Stimulated activated memory B cell treated with anti-CD40 and anti-IgM and Interleukin-4, amounts not matched to agents 10 μg/mL and 1 μg/mL and 100 μg/mL, for 72 hours (primary cell): ENCODE measurements around the gene PTPA.
A peak's percentile ranks its signal among the peaks of the same experiment; 100 is the strongest.

Experiments
- ATAC-seq: fragments of 150-1000 bp; cut with Tn5 transposase; 2 replicates; pipeline ENCODE4 v1.10.0; 2021
- H3K27ac Mint-ChIP-seq: one replicate; pipeline ENCODE4 v1.8.0; 2022; ENCODE audit warnings: mild to moderate bottlenecking, mixed read lengths
- H3K27me3 Mint-ChIP-seq: one replicate; pipeline ENCODE4 v1.8.0; 2022; ENCODE audit warnings: mixed read lengths
- H3K36me3 Mint-ChIP-seq: one replicate; pipeline ENCODE4 v1.8.0; 2022; ENCODE audit warnings: mixed read lengths
- H3K4me1 Mint-ChIP-seq: one replicate; pipeline ENCODE4 v1.8.0; 2022; ENCODE audit warnings: mixed read lengths
- H3K4me3 Mint-ChIP-seq: one replicate; pipeline ENCODE4 v1.8.0; 2022; ENCODE audit warnings: mild to moderate bottlenecking, moderate library complexity, mixed read lengths
- H3K9me3 Mint-ChIP-seq: one replicate; pipeline ENCODE4 v1.8.0; 2022; ENCODE audit warnings: mixed read lengths

The PTPA gene

GRCh38 chr9:129136446-129137035 lies 25.3 kb downstream of the PTPA start:
- no peak overlapping the region for H3K4me3 Mint-ChIP-seq
- peaks cover 31% of the 10 kb centered on the region for H3K36me3 Mint-ChIP-seq
- no peaks in the 10 kb centered on the region for H3K9me3 Mint-ChIP-seq
- peaks cover 34% of the 10 kb centered on the region for H3K4me1 Mint-ChIP-seq
- H3K27me3 Mint-ChIP-seq, result no peaks in the 10 kb centered on the region
- no peak overlapping the region for H3K27ac Mint-ChIP-seq
- ATAC-seq, result no peak

DNA sequence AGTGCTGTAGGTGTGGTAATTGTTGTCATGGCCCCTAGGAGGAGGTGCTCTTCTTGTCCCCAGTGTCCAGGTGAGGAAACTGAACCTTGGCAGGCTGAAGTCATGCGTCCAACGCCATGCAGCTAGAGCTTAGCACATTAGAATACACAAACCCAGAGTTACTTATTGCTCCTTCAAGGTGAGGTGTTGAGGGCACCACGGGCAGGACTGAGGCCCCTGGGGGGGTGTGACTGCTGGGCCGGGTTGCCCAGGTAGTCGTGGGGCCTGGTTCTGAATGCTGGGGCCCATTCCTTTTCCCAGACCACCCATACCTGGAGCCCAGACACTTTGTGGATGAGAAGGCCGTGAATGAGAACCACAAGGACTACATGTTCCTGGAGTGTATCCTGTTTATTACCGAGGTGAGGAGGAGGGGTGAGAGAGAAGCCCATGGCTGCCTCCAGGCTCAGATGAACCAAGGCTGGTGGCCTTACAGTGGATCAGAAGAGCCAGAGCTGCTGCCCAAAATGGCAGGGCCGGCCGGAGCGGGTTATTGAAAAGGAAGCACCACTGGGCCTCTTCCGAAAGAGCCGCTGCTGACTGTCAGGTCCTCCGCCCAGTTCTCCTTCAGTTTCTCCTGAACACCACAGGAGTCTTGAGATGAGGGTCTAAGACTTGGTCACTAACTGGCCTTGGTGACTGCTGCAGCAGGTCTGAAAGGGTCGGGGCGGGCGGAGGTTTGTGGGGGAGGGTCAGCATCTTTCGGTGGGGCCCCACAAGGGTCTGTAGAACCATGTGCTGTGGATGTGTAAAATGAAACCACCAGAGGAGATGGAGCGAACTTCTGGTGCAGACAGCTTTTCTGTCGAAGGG lies 26.3 kb downstream of the PTPA start:
- no peak for ATAC-seq
- Mint-ChIP-seq H3K36me3 (peaks cover 31% of the 10 kb centered on the region), H3K9me3 (no peaks in the 10 kb centered on the region), H3K4me3 (no peak overlapping the region), H3K27me3 (no peaks in the 10 kb centered on the region), H3K27ac (no peak overlapping the region), H3K4me1 (peaks cover 38% of the 10 kb centered on the region)

DNA sequence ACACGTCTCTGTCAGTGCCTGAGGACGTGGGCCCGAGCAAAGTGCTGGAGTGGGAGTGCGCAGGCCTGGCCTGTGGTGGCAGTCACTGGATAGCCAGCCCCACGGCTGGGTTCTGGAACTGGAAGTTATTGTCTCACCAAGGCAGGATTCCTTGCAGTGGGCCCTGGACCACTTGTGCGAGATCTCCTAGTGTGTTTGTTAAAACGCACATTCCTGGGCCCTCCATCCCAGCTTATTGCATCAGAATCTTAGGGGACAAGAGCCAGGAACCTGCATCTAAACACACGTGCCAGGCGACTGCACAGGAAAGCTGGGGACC lies 26.9 kb downstream of the PTPA start:
- no peaks in the 10 kb centered on the region for H3K9me3 Mint-ChIP-seq
- H3K4me1 Mint-ChIP-seq, result peaks cover 44% of the 10 kb centered on the region
- ATAC-seq, result no peak
- H3K27ac Mint-ChIP-seq, result no peak overlapping the region
- no peak overlapping the region for H3K4me3 Mint-ChIP-seq
- no peaks in the 10 kb centered on the region for H3K27me3 Mint-ChIP-seq
- peaks cover 31% of the 10 kb centered on the region for H3K36me3 Mint-ChIP-seq

DNA sequence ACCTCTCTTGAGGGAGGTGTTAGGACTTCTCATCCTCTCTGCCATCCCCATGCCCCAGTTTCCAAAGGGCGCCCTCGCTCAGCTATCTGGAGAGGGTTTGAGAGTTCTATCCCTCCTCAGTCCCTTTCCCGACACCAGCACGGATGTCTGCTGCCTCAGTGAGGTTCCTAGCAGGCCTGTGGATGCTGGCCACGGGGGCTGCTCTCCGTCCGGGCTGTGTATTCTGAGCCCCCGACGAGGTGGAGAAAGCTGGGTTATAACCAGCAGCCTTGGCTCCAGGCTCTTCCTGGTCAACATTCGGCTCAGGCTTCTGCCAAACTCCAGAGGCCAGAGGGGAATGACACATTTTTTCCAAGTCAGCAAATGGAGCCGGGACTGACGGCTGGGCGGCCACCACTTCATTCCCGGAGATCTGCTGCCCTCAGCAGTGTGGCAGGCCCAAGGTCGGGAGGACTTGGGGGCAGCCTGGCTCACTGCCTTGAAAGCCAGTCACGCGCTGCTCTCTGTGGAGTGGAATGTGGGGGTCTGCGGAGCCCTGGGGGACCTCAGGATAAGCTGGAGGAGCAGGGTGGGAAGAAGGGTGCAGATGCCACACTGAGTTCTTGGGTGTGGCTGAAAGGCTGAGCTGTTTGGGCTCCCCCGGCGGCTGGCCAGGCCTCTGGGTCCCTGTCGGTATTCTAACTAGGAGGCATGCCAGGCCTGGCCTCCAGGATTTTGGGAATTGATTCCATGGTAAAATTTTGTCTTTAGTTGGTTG lies 27.4 kb downstream of the PTPA start:
- Mint-ChIP-seq H3K27me3 (no peaks in the 10 kb centered on the region), H3K4me3 (no peak overlapping the region), H3K9me3 (no peaks in the 10 kb centered on the region), H3K27ac (peak overlapping the region; percentile 99), H3K36me3 (peaks cover 28% of the 10 kb centered on the region), H3K4me1 (peaks cover 50% of the 10 kb centered on the region)
- no peak for ATAC-seq

- Mint-ChIP-seq H3K27ac (peak overlapping the region; percentile 99), H3K27me3 (no peaks in the 10 kb centered on the region), H3K4me3 (peak overlapping the region; percentile 89), H3K4me1 (peaks cover 56% of the 10 kb centered on the region), H3K36me3 (peaks cover 31% of the 10 kb centered on the region), H3K9me3 (no peaks in the 10 kb centered on the region)
- peak; percentile 75 for ATAC-seq
These were observed 28.2 kb downstream of the PTPA start for GRCh38 chr9:129139233-129139992.

DNA sequence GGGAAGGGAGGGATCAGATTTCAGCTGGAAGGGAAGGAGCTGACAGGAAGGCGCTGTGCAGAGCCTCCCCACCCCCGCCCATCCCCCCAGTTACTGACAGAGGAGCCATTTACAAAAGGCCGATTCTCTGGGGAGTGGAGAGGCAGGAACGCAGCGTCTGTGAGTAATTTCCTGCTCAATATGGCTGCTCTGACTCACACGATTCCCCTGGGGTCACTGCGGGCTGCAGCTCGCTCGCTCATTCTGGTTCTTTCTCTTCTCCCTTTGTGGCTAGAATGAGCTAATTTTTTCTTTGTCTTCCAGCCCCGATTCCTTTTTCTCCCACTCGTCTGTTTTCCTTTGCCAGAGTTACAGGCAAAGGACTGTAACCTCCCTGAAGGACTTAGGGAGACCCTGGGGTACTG lies 28.8 kb downstream of the PTPA start:
- peak overlapping the region; percentile 89 for H3K4me3 Mint-ChIP-seq
- H3K27me3 Mint-ChIP-seq, result no peaks in the 10 kb centered on the region
- H3K9me3 Mint-ChIP-seq, result no peaks in the 10 kb centered on the region
- peak overlapping the region; percentile 99 for H3K27ac Mint-ChIP-seq
- peak; percentile 95 for ATAC-seq
- peaks cover 31% of the 10 kb centered on the region for H3K36me3 Mint-ChIP-seq
- peaks cover 56% of the 10 kb centered on the region for H3K4me1 Mint-ChIP-seq

- Mint-ChIP-seq H3K4me3 (peak overlapping the region; percentile 89), H3K27me3 (no peaks in the 10 kb centered on the region), H3K4me1 (peaks cover 56% of the 10 kb centered on the region), H3K27ac (peak overlapping the region; percentile 99), H3K36me3 (peaks cover 31% of the 10 kb centered on the region), H3K9me3 (no peaks in the 10 kb centered on the region)
- peak; percentile 59 for ATAC-seq
These were observed 29.3 kb downstream of the PTPA start for GRCh38 chr9:129140397-129141065.

- Mint-ChIP-seq H3K4me3 (peak overlapping the region; percentile 89), H3K4me1 (peaks cover 56% of the 10 kb centered on the region), H3K36me3 (peaks cover 33% of the 10 kb centered on the region), H3K27ac (peak overlapping the region; percentile 99), H3K9me3 (no peaks in the 10 kb centered on the region), H3K27me3 (no peaks in the 10 kb centered on the region)
- no peak for ATAC-seq
These were observed 30.1 kb downstream of the PTPA start for GRCh38 chr9:129141066-129142041.

GRCh38 chr9:129142138-129142935 lies 31.1 kb downstream of the PTPA start:
- Mint-ChIP-seq H3K4me3 (peak overlapping the region; percentile 46), H3K27ac (peak overlapping the region; percentile 99), H3K4me1 (peaks cover 63% of the 10 kb centered on the region), H3K9me3 (no peaks in the 10 kb centered on the region), H3K27me3 (no peaks in the 10 kb centered on the region), H3K36me3 (peaks cover 32% of the 10 kb centered on the region)
- no peak for ATAC-seq

DNA sequence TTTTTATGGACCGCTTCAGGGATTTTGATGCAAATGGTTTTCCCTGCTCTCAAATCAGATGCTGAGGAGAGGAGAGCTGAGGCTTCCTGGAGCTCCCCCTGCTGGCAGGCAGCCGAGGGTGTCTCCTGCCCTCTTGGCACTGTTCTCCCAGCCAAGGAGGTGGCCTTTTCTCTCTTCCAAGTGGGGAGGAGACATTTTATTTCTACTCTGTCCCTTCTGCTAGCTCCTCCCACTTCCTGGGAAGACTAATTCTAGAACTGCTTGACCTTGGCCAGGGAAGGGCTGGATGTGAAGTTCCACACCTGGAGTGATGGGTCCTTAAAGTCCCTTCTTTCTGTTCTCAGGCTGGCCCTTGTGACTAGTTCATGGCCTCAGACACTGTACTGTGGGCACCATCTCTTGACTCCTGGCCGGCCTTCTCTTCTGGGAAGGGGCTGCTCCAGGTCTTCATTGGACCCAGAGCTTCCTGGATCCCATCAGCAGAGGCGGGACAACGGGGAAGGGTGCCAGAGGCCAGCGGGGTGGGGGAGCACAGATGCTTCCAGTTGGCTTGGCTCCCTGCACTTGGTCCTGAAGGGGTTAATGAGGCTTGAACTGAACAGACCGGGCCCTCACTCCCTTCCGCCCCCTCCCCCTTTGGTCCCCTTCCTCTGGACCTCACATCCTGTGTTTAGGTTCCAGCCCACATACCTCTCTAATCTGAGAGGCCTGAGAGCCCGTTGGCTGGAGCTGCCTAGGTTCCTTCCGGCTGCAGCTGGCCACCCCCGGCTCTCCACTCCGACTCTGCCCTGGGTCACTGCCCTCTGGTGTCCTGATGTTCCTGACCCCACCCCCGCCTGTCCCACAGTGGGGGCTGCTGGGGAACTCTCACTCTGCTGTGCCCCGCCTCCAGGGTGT lies 32.1 kb downstream of the PTPA start:
- ATAC-seq, result no peak
- H3K27ac Mint-ChIP-seq, result peak overlapping the region; percentile 99
- H3K36me3 Mint-ChIP-seq, result peaks cover 26% of the 10 kb centered on the region
- no peaks in the 10 kb centered on the region for H3K9me3 Mint-ChIP-seq
- no peaks in the 10 kb centered on the region for H3K27me3 Mint-ChIP-seq
- H3K4me3 Mint-ChIP-seq, result peak overlapping the region; percentile 25
- H3K4me1 Mint-ChIP-seq, result peaks cover 66% of the 10 kb centered on the region

DNA sequence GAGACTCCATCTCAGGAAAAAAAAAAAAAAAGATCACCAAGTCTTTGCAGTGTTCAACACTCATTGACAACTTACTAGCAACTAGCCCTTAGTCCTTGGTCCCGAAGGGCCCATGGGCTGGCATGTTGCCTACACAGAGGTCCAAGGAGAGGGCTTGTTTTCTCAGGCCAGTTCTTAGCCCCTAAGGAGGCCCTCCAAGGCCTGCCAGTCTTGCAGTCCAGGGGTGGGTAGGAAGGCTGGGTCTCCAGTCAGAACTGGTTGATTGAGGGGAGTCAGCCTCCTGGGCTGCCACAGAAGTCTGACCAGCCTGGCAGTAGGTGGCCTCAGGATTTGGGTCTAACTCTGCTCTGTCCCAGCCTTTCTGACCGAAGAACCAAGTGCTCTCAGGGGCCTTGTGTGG lies 34.1 kb downstream of the PTPA start:
- H3K36me3 Mint-ChIP-seq, result peaks cover 27% of the 10 kb centered on the region
- H3K27ac Mint-ChIP-seq, result no peak overlapping the region
- no peak overlapping the region for H3K4me3 Mint-ChIP-seq
- no peaks in the 10 kb centered on the region for H3K9me3 Mint-ChIP-seq
- no peak for ATAC-seq
- H3K4me1 Mint-ChIP-seq, result peaks cover 69% of the 10 kb centered on the region
- no peaks in the 10 kb centered on the region for H3K27me3 Mint-ChIP-seq

GRCh38 chr9:129145841-129146292 lies 34.7 kb downstream of the PTPA start:
- Mint-ChIP-seq H3K27me3 (no peaks in the 10 kb centered on the region), H3K36me3 (peaks cover 27% of the 10 kb centered on the region), H3K4me3 (no peak overlapping the region), H3K4me1 (peaks cover 63% of the 10 kb centered on the region), H3K27ac (no peak overlapping the region), H3K9me3 (no peaks in the 10 kb centered on the region)
- no peak for ATAC-seq
